Stimulated activated CD4-positive, alpha-beta T cell treated with anti-CD3 and anti-CD28 coated beads, Interleukin-12 subunit alpha, Interleukin-12 subunit beta, amount 100 ng/mL, for 4 hours (primary cell): Measurements from ENCODE around the gene CST7.
"Not testable (repeated sequence)": the region's sequence is repeated elsewhere in the genome, so short reads cannot be mapped to it uniquely, and the experiment has no call there.

Source experiments
- DNase-seq: peaks from one replicate; pipeline ENCODE4 v3.0.0-alpha.2; 2020

CST7 gene, protein sequence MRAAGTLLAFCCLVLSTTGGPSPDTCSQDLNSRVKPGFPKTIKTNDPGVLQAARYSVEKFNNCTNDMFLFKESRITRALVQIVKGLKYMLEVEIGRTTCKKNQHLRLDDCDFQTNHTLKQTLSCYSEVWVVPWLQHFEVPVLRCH

DNA sequence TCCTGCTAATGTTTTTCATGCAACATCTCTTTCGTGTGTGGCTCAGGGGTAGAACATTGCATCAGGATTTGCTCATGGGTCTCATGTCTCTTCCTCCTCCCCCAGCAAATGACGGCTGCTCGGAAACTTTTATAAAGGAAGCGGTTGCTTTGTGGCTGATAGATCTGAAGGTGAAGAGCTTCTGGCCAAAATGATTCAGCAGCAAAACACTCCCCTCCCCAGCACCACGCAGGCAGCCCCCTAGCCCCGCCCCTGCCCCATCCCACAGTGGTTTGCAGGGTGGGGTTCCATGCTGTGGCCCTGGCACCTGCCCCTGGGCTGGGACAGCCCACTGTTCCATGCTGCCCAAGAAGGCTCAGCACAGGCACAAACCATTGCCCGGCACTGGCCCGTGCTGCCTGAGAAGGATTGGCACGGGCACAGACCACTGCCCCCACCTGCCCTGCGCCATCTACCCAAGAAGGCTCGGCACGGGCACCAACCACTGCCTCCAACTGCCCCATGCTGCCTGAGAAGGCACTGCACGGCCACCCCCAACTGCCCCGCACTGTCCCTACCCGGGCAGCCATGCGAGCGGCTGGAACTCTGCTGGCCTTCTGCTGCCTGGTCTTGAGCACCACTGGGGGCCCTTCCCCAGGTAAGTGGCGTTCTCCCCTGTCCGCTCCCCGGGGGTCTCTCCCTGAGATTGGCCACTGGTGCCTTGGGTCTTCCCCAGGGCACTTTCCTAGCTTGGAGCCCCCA, at the start of gene CST7:
TSS of gene CST7 (plus strand) at position 331 of the 741 bp plus-strand sequence. CDS start at position 568, 237 bp downstream.
- peak; percentile 68 for DNase-seq

GRCh38 chr20:24906806-24907205, 42.3 kb upstream of the CST7 start:
- no peak for DNase-seq

DNA sequence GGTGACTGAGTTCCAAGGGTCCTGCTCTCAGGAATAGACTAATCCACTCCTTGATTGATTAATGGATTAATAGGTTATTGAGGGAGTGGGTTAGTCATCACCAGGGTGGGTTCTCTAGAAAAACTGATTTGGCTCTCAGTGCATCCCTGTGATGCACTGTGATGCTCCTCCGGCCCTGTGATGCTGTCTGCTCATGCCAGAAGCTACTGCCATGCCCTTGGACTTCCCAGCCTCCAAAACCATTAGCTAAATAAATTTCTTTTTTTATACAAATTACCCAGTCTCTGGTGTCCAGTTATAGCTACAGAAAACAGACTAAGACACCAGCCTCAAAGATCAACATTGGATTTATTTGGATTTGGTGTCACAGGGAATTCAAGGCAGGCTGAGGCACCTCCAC, 40.4 kb upstream of the CST7 start:
- no peak for DNase-seq

- no peak for DNase-seq
These were observed 39.8 kb upstream of the CST7 start for GRCh38 chr20:24909086-24909780.

- DNase-seq: no peak
These were observed 39.2 kb upstream of the CST7 start for GRCh38 chr20:24909861-24910260.

- no peak for DNase-seq
These were observed 38.6 kb upstream of the CST7 start for GRCh38 chr20:24910461-24910860.

- no peak for DNase-seq
These were observed 37.6 kb upstream of the CST7 start for GRCh38 chr20:24911461-24911860.

GRCh38 chr20:24912397-24913075, 36.5 kb upstream of the CST7 start:
- no peak for DNase-seq

DNA sequence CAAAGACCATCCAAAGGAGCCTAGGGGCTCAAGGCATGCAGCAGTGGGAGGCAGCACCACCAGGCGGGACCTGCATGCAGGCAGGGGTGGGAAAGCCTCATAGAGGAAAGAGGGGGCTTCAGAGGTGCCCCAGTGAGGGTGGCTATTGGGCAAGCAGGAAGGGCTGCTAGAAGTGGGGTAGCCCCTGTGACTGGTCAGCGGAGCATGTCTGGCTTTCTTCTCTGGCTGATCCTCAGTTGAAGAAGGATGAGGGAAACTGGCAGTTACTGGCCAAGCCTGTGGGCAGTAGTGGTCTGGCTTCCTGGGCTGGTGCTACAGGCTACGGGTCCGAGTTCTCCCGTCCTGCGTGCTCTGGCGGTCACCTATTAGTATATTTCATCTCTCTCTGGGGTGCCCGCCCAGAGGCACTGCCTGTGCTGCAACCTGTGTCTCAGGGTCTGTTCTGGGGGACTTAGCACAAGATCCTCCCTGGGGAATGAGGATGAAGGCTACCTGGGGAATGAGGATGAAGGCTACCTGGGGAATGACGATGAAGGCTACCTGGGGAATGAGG, 35.9 kb upstream of the CST7 start:
- DNase-seq: no peak

GRCh38 chr20:24914388-24915241, 34.5 kb upstream of the CST7 start:
- DNase-seq: no peak

DNA sequence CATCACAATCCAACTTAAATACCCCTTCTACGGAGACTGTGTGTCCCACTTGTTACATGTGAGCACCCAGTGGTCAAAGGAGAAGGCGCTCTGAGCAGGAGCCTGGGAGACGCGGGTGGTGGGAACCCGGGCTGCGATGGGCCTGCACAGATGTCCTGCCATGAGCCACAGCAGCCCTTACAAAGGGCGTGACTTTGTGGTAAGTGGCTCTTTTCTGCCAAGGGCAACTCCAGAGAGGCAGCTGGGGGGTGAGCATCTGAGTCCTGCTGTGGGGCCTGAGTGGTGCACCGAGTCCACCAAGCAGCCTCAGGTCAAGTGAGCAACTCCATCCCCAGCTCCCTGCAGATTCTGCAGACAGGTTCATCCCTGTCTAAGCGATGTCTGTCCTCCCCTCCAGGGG, 33.6 kb upstream of the CST7 start:
- DNase-seq: no peak

DNA sequence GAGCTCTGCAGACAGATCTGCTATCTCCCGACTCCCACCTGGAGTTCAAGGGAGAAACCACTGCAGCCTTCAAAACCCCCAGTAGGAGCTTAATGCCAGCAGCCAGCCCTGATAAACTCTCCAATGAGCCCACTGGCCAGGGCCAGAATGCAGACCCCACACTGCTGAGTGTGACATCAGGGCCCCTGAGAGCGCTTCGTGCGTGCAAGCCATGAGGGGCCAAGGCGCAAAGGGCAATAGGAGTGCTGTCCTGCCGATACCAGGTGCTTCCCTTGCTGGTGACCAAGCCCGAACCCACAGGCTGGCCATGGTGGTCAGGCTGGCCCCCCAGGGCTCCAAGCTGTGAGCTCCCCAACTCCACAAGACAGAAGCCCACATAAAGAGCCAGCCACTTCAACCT, 33.2 kb upstream of the CST7 start:
- no peak for DNase-seq

- no peak for DNase-seq
These were observed 32.7 kb upstream of the CST7 start for GRCh38 chr20:24916412-24916811.

DNA sequence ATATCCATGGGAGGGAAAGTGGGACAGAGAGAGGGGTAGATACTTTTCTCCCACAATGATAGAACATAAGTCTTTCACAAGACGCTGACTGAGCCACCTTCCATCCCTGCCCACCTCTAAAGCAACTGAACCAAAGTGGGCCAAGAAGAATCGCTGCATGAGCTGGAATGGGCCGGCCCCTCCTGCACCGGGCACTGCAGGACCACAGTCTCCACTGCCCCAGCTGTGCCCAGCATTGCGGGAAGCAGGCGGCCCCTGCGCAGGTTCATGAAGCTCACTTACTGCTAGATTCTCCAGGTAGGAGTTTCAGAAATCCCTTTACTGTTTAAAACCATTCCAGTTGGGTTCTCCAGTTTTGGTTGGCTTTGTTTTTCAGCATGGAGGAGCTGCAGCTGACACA, 32.0 kb upstream of the CST7 start:
- no peak for DNase-seq

GRCh38 chr20:24917797-24918578, 31.1 kb upstream of the CST7 start:
- peak; percentile 40 for DNase-seq

GRCh38 chr20:24918579-24919566, 30.2 kb upstream of the CST7 start:
- no peak for DNase-seq

- not testable (repeated sequence) for DNase-seq
These were observed 29.4 kb upstream of the CST7 start for GRCh38 chr20:24919665-24920064.

GRCh38 chr20:24920706-24921105, 28.4 kb upstream of the CST7 start:
- DNase-seq: not testable (repeated sequence)

GRCh38 chr20:24929259-24929658, 19.8 kb upstream of the CST7 start:
- not testable (repeated sequence) for DNase-seq
